Mucosa of descending colon (tissue), 3 donors: ENCODE data around the gene ZBTB20. TPM values are rescaled to one million over a fixed set of nuclear protein-coding genes. Genes with fewer than 3 reads are reported as not detected.

Experiments used
- ATAC-seq: fragments of 200-7000 bp; cut with Tn5 transposase; one replicate; pipeline ENCODE4 v1.9.1; 2020; ENCODE audit warnings: mild to moderate bottlenecking, moderate library complexity
- DNase-seq, 3 donors: peaks; one replicate each; pipeline ENCODE4 v3.0.0-alpha.2; 2020
- H3K36me3 ChIP-seq: fragments of 200-600 bp; one replicate; pipeline ENCODE4 v1.8.0; 2021; ENCODE audit warnings: low read depth, mild to moderate bottlenecking
- H3K4me1 ChIP-seq: fragments of 200-600 bp; one replicate; pipeline ENCODE4 v1.8.0; 2021; ENCODE audit warnings: low read depth, mild to moderate bottlenecking
- H3K4me3 ChIP-seq: fragments of 200-600 bp; one replicate; pipeline ENCODE4 v1.8.0; 2021; ENCODE audit warnings: mild to moderate bottlenecking
- H3K9me3 ChIP-seq: fragments of 200-600 bp; one replicate; pipeline ENCODE4 v1.8.0; 2021; ENCODE audit warnings: mild to moderate bottlenecking
- intact Hi-C, 2 donors: fragments of 100-400 bp; cut with DNase I in 1 of 2; cut with micrococcal nuclease in 1 of 2; formaldehyde crosslinking; loops; one replicate each; pipeline versions ENCODE4 v1.11.0 to v1.11.1; 2022; cut with DNase I, micrococcal nuclease
- total RNA-seq, 3 donors: library from RNA; stranded (reverse); fragmentation: NEBNext Ultra II Directional in 2 of 3; extraction: Animal tissue kit (Norgen Biotek cat#: 25700) in 2 of 3; gene quantifications; one replicate each; pipeline versions ENCODE4 v1.2.1 to v1.2.4, GENCODE V29; 2021 to 2023
- TF ChIP-seq, protein P1 (sequence below): fragments of 200-600 bp; IDR thresholded peaks from one replicate; pipeline ENCODE4 v1.8.0; 2022; ENCODE audit warnings: antibody characterized with exemption, mild to moderate bottlenecking
- donor health status: DM: no; HTN: no; CAD: no; lungs with moderate emphysema.
- donor health status: DM: no; HTN: no; CAD: no.
- donor health status: DM: no; HTN: yes; CAD: no.

ZBTB20 gene
- total RNA-seq, 3 donors from 2014 or later = 30.6 to 85.6 (median 37.3) TPM

DNA sequence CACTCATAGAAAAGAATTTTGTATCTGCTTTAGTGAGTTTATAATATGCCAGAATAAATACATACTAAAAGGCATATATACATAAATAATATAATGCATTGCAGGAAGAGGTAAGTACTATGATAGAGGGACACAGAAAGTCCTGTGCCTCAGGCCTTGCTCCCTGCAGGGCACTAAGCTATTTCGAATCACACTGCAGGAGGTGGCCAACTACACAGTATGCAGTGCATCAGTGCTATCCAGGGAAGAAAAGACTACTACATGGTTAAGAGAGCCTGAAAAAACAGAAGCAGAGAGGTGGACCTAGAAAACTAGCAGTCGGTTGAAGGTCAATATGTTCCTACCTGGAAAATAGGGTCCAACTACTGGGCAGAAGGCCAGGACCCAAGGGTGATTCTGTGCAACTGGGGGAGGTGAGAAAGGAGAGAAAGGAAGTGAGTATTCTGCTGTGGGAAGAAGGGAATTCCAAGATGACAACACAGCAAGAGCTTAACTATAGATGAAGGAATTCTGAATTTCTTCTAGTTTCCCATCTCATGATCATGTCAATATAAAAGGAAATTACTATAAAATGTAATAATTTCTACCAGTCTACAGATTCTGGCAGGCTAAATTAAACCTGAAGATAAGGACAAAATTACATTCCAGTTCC is 218.0 kb downstream of the ZBTB20 start:
- Histone ChIP-seq H3K4me1 (no peaks in the 10 kb centered on the region), H3K36me3 (no peaks in the 10 kb centered on the region), H3K4me3 (no peak overlapping the region), H3K9me3 (no peaks in the 10 kb centered on the region)
- no peak for ATAC-seq
- intact Hi-C loops = no loop called here
- TF ChIP-seq, protein P1, sequence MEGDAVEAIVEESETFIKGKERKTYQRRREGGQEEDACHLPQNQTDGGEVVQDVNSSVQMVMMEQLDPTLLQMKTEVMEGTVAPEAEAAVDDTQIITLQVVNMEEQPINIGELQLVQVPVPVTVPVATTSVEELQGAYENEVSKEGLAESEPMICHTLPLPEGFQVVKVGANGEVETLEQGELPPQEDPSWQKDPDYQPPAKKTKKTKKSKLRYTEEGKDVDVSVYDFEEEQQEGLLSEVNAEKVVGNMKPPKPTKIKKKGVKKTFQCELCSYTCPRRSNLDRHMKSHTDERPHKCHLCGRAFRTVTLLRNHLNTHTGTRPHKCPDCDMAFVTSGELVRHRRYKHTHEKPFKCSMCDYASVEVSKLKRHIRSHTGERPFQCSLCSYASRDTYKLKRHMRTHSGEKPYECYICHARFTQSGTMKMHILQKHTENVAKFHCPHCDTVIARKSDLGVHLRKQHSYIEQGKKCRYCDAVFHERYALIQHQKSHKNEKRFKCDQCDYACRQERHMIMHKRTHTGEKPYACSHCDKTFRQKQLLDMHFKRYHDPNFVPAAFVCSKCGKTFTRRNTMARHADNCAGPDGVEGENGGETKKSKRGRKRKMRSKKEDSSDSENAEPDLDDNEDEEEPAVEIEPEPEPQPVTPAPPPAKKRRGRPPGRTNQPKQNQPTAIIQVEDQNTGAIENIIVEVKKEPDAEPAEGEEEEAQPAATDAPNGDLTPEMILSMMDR = no peak
- no peak for DNase-seq

DNA sequence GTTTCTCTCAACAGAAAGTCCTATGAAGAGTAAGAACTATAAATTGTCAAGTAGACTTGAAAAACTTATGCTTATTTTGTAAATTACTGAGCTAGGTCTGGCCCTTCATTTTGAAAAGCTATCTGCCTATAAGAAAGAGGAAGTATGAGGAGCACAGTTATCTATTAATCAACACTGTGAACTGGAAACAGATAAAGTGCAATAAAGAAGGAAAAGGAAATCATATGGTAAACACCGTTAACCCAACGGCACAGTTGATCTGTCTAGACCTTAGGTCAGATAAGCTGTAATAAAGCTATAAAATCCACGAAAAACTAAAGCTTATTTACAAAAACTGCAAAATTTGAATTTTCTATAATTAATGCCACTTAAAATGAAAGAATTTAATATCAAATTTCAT is 242.5 kb downstream of the ZBTB20 start:
- Histone ChIP-seq H3K36me3 (no peaks in the 10 kb centered on the region), H3K4me1 (peaks cover 26% of the 10 kb centered on the region), H3K9me3 (no peaks in the 10 kb centered on the region), H3K4me3 (no peak overlapping the region)
- DNase-seq (peak in 1 of 3 donors; percentile 40), ATAC-seq (peak; percentile 81)
- intact Hi-C loops = no loop called here
- TF ChIP-seq, protein P1 = no peak

DNA sequence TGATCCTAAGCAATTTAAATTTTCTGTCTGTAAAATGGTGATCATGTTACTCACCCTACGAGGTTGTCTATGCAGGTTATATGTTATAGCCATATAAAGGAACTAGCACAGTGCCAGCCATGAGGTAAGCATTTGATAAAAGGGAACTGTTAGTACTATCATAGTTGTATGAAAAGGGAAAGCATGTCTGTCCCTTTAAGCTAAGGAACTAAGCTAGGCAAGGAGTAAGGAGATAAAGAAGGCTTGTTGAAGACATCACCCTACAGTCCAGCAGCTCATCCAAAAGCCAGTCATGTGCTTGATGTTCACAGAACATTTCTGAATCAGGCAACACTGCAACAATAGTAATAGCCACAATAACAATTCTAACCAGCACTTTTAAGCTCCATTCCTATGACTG is 243.9 kb downstream of the ZBTB20 start:
- ATAC-seq (peak; percentile 76), DNase-seq (peak in 1 of 3 donors; percentile 41)
- no peaks in the 10 kb centered on the region for H3K9me3 ChIP-seq
- H3K4me3 ChIP-seq = no peak overlapping the region
- TF ChIP-seq, protein P1 = no peak
- intact Hi-C loops = no loop called here
- H3K4me1 ChIP-seq = peaks cover 26% of the 10 kb centered on the region
- H3K36me3 ChIP-seq = no peaks in the 10 kb centered on the region

DNA sequence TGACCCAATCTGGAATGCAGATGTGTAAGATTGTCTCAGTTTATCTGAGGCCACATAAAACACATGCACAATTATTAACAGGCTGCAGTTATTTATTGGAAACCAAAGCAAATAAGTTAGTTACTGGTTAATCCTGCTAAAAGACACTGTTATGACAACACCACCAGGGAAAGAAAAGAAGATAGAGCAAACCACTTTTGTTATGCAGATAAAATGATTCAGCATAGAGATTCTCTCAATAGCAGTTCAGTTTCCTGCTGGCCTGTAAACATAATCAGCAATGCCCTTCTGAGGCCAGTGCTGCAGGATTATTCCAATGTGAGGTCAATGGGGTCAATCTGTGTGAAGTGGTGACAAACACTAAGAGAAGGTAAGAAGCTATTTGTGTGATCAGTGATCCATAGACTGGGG is 244.4 kb downstream of the ZBTB20 start:
- ATAC-seq (peak; percentile 4), DNase-seq (no peak)
- intact Hi-C loops = no loop called here
- H3K4me1 ChIP-seq = peaks cover 26% of the 10 kb centered on the region
- H3K36me3 ChIP-seq = no peaks in the 10 kb centered on the region
- no peak overlapping the region for H3K4me3 ChIP-seq
- TF ChIP-seq, protein P1 = no peak
- H3K9me3 ChIP-seq = no peaks in the 10 kb centered on the region

DNA sequence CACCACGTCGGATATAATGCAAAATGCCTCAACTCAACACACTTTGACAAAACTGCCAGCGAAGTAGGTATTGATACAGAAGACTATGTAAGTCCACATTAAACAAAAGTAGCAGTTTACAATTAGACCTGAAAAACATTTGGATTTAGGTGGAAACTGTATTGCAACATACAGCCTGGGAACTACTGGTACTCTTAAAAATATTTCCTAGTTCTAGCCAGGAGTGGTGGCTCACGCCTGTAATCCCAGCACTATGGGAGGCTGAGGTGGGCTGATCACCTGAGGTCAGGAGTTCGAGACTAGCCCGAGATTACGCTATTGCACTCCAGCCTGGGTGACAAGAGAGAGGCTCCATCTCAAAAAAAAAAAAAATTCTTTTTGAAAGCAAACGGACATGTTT is 246.2 kb downstream of the ZBTB20 start:
- Histone ChIP-seq H3K9me3 (no peaks in the 10 kb centered on the region), H3K4me3 (no peak overlapping the region), H3K36me3 (no peaks in the 10 kb centered on the region), H3K4me1 (peaks cover 26% of the 10 kb centered on the region)
- TF ChIP-seq, protein P1 = no peak
- DNase-seq (no peak), ATAC-seq (no peak)
- intact Hi-C loops = no loop called here
